HG02798 (cell line): Measurements from ENCODE around the gene AFAP1L2.

Experiments used
- ATAC-seq: cut with Tn5 transposase; IDR thresholded peaks from one replicate; pipeline ENCODE4 v1.9.1; 2021; ENCODE audit warnings: mild to moderate bottlenecking; ENCODE audit not compliant: unreplicated experiment, poor library complexity

AFAP1L2 gene

GRCh38 chr10:114301177-114301576, 103.1 kb downstream of the AFAP1L2 start:
- ATAC-seq, result no peak

GRCh38 chr10:114300036-114300645, 104.2 kb downstream of the AFAP1L2 start:
- ATAC-seq, result no peak

- no peak for ATAC-seq
Measured at GRCh38 chr10:114297136-114297705, 107.1 kb downstream of the AFAP1L2 start.

- no peak for ATAC-seq
Measured at GRCh38 chr10:114295393-114295792, 108.9 kb downstream of the AFAP1L2 start.

GRCh38 chr10:114294549-114294948, 109.8 kb downstream of the AFAP1L2 start:
- ATAC-seq, result no peak

- no peak for ATAC-seq
Measured at GRCh38 chr10:114293075-114293474, 111.2 kb downstream of the AFAP1L2 start.

- no peak for ATAC-seq
Measured at GRCh38 chr10:114291516-114291915, 112.8 kb downstream of the AFAP1L2 start.

- no peak for ATAC-seq
Measured at GRCh38 chr10:114291076-114291475, 113.2 kb downstream of the AFAP1L2 start.

GRCh38 chr10:114290038-114290437, 114.3 kb downstream of the AFAP1L2 start:
- no peak for ATAC-seq

- no peak for ATAC-seq
Measured at GRCh38 chr10:114289096-114289436, 115.2 kb downstream of the AFAP1L2 start.

- no peak for ATAC-seq
Measured at GRCh38 chr10:114288424-114289095, 115.7 kb downstream of the AFAP1L2 start.

GRCh38 chr10:114286921-114287320, 117.4 kb downstream of the AFAP1L2 start:
- no peak for ATAC-seq

- ATAC-seq, result no peak
Measured at GRCh38 chr10:114285961-114286441, 118.3 kb downstream of the AFAP1L2 start.

- no peak for ATAC-seq
Measured at GRCh38 chr10:114284346-114285071, 119.8 kb downstream of the AFAP1L2 start.

GRCh38 chr10:114283535-114284234, 120.6 kb downstream of the AFAP1L2 start:
- ATAC-seq, result no peak

GRCh38 chr10:114283091-114283490, 121.2 kb downstream of the AFAP1L2 start:
- ATAC-seq, result no peak

GRCh38 chr10:114282526-114282925, 121.8 kb downstream of the AFAP1L2 start:
- no peak for ATAC-seq

GRCh38 chr10:114281461-114281860, 122.8 kb downstream of the AFAP1L2 start:
- no peak for ATAC-seq

GRCh38 chr10:114281006-114281405, 123.3 kb downstream of the AFAP1L2 start:
- ATAC-seq, result no peak

- ATAC-seq, result no peak
Measured at GRCh38 chr10:114279901-114280644, 124.2 kb downstream of the AFAP1L2 start.
